Omental fat pad (tissue), 4 donors: ENCODE measurements around the gene PLD1. TPM values are rescaled to one million over a fixed set of nuclear protein-coding genes. Genes with fewer than 3 reads are reported as not detected.

Experiments
- ATAC-seq: fragments of 150-250 bp; one replicate; pipeline ENCODE4 v1.9.1; 2016; ENCODE audit warnings: mild to moderate bottlenecking, moderate library complexity; ENCODE audit not compliant: low FRiP score
- DNase-seq: peaks from one replicate; pipeline ENCODE4 v3.0.0-alpha.2; 2019; ENCODE audit warnings: low spot score
- total RNA-seq, 4 donors: library from RNA; depleted of rRNA; stranded (reverse); fragments of >200 nt; gene quantifications; one replicate each; pipeline ENCODE4 v1.1.0, GENCODE V29; 2016
- TF ChIP-seq, protein P1 (sequence below), 3 donors: fragments of 450-650 bp; IDR thresholded peaks; one replicate each; pipeline ENCODE4 v1.5.1; 2016 to 2017; ENCODE audit warnings: antibody characterized with exemption in 3 of 3, mild to moderate bottlenecking in 3 of 3, moderate library complexity in 2 of 3

PLD1 gene
- total RNA-seq, 4 donors from 2014 or later = 9.7 to 73.3 (median 33.2) TPM

DNA sequence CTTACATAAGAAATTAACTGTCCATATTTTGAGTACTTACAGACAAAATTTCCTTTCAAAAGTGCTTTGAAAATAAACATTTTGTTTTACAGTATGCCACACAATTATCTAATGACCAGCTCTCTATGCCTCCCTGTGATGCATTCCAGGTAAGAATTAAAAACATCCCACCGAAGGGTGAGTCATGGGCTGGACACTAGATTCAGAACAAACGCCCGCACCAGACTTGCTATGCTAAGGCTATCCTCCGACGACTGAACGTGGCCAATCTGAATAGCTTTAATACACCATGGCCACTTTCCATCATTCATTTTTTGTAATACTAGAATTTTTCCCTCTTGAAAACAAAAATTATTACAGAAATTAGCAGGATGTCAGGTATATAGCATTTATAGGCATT lies 210.3 kb downstream of the PLD1 start:
- DNase-seq (no peak), ATAC-seq (no peak)
- TF ChIP-seq, protein P1, sequence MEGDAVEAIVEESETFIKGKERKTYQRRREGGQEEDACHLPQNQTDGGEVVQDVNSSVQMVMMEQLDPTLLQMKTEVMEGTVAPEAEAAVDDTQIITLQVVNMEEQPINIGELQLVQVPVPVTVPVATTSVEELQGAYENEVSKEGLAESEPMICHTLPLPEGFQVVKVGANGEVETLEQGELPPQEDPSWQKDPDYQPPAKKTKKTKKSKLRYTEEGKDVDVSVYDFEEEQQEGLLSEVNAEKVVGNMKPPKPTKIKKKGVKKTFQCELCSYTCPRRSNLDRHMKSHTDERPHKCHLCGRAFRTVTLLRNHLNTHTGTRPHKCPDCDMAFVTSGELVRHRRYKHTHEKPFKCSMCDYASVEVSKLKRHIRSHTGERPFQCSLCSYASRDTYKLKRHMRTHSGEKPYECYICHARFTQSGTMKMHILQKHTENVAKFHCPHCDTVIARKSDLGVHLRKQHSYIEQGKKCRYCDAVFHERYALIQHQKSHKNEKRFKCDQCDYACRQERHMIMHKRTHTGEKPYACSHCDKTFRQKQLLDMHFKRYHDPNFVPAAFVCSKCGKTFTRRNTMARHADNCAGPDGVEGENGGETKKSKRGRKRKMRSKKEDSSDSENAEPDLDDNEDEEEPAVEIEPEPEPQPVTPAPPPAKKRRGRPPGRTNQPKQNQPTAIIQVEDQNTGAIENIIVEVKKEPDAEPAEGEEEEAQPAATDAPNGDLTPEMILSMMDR (IDR thresholded peaks at IDR 0.05) = no peak

DNA sequence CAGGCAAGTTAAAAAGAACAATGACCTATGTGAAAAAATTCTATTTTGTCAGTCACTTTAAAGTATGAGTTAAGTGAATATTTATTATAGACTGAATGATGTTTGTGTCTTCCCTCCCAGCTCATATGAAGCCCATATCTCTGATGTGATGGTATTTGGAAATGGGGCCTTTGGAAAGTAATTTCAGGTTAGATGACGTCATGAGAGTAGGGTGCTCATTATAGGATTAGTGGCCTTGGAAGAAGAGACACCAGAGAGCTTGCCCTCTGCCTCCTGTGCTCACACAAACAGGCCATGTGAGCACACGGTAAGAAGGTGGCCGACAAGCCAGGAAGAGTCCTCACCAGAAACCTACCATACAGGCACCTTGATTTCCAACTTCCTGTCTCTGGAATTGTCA lies 211.3 kb downstream of the PLD1 start:
- TF ChIP-seq, protein P1 (IDR thresholded peaks at IDR 0.05) = no peak
- ATAC-seq (no peak), DNase-seq (no peak)

DNA sequence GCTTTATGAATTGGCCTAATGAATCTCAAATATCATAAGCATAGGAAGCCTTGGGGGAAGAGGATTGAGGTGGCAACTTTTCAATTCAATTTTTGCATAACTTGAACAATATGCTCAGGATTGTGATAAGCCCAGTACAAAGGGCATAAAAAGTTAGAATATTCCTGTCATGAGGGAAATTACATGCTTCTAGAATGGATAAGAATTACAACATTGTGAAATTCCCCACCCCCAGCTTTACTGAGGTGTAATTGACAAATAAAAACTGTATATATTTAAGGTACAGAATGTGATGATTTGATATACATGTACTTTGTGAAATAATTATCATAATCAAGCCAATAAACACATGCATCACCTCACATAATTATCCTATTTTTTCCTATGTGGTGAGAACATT lies 217.5 kb downstream of the PLD1 start:
- no peak for DNase-seq
- TF ChIP-seq, protein P1 (IDR thresholded peaks at IDR 0.05) = no peak
- no peak for ATAC-seq

DNA sequence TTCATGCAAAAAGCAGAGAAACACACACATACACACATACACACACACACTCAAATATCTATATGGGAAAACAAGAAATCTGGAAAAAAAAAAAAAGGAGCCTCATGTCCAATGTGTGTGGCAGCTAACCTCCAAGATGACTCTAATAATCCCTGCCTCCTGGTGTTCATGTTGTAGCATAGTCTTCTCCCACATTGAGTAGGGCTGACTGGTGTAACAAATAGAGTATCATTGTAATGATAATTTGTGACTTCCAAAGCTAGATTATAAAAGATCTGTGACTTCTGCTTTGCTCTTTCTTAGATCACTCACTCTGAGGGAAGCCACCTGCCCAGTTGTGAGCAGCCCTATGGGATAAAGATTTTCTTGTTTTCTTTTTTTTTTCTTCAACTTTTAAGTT lies 219.2 kb downstream of the PLD1 start:
- ATAC-seq = no peak
- TF ChIP-seq, protein P1 (IDR thresholded peaks at IDR 0.05) = no peak
- no peak for DNase-seq

DNA sequence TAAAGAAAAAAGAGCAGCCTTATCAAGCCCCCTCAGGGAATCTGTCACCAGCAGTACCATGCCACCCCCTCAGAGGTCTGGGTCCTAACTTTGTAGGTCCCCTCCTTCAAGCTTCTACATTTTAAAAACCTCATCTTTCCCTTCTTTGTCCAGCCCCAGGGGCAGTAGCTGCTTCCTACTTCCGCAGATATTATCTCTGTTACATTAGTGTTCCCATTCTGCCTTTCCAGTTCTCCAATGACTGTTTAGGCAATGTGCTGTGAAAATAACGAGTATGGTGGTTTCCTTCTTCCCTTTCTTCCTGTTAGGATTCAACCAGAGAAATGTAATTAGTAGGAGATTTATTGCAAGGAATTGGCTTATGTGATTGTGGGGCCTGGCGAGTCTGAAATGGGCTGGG lies 224.0 kb downstream of the PLD1 start:
- ATAC-seq = no peak
- TF ChIP-seq, protein P1 (IDR thresholded peaks at IDR 0.05) = no peak
- no peak for DNase-seq

DNA sequence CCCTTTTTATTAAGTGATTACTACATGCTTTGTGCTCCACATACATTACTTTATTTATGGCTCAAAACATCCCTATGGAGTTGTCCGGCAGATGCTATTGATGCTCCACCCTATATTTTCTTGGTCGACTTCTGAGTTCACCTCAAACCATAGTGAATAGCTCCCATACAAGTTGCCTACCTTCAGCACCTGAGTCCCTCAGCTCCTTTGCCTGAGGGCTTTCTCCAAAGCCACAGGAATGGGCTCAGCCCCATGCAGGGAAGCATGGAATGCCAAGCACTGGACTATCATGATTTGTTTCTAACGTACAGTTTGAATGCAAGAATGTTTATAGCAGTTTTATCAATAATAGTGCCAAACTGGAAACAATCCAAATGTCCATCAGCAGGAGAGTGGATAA lies 225.2 kb downstream of the PLD1 start:
- ATAC-seq (no peak), DNase-seq (no peak)
- TF ChIP-seq, protein P1 (IDR thresholded peaks at IDR 0.05) = no peak

DNA sequence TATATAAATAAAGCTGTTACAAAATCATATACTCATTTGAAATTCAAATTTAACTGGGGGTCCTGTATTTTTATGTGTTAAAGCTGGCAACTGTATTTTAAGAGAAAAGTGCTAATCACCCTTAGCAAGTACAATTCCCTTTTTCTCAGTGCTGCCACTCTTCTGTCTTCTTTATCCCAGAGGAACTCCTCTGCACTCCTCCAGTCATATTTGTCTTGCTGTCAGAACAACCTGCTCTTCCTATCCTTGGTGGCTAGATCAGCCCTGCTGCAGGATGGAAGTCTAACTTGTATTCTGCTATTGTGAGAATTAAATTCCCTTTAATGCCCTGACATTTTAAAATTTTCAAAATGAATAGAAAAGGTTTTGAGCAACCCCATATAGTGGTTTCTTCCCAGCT lies 226.2 kb downstream of the PLD1 start:
- DNase-seq (no peak), ATAC-seq (no peak)
- TF ChIP-seq, protein P1 (IDR thresholded peaks at IDR 0.05) = no peak
